Renal cortical epithelial cell (primary cell): ENCODE results near the gene ARSB. TPM values are rescaled to one million over a fixed set of nuclear protein-coding genes. Genes with fewer than 3 reads are reported as not detected.

Source experiments
- DNase-seq: peaks from one replicate; pipeline ENCODE4 v3.0.0-alpha.2; 2011; ENCODE audit warnings: low read depth
- total RNA-seq: library from RNA; depleted of rRNA; stranded (reverse); fragments of >200 nt; gene quantifications from 2 replicates; pipeline ENCODE4 v1.2.3, GENCODE V29; 2014

ARSB gene
- total RNA-seq, 1 donor from 2014 or later, result 19.5 TPM

GRCh38 chr5:78837836-78838235, 147.3 kb downstream of the ARSB start:
- peak; percentile 78 for DNase-seq

- DNase-seq, result no peak
These were observed 149.9 kb downstream of the ARSB start for GRCh38 chr5:78835176-78835575.

GRCh38 chr5:78833284-78833683, 151.8 kb downstream of the ARSB start:
- no peak for DNase-seq

- no peak for DNase-seq
These were observed 154.5 kb downstream of the ARSB start for GRCh38 chr5:78830528-78831046.

DNA sequence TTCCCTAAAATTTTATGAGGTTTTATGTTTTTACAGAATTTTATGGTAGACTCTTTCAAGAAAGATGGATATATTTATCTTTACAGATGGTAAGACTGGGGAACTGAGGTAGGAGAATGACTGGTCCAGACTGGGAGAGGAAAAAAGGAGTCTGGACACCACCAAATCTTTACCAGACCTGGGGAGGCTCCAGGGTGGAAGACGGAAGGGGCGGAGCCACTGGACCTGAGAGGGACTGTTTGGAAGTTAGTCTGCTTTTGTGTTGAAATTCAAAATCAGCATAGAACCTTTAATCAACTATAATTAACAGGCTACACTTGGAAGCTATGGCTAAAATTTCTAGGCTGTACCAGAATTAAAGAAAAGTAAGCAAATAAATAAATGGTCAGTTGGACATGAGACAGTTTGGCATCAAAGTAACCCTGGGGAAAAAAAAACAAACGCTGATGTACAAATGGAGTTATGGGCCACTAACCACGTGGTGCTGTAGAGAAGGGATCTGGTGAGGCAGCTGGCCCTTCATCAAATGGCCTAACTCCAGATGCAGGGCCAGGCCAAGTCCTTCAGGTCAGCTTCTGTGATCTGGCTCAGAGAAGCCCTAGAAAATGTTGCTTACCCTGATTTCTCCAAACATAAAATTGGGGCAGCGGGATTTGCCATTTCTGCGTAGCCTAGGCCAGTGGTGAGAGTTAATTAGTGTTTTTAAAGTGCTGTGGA, 155.1 kb downstream of the ARSB start:
- no peak for DNase-seq

- DNase-seq, result no peak
These were observed 157.4 kb downstream of the ARSB start for GRCh38 chr5:78827725-78828124.

DNA sequence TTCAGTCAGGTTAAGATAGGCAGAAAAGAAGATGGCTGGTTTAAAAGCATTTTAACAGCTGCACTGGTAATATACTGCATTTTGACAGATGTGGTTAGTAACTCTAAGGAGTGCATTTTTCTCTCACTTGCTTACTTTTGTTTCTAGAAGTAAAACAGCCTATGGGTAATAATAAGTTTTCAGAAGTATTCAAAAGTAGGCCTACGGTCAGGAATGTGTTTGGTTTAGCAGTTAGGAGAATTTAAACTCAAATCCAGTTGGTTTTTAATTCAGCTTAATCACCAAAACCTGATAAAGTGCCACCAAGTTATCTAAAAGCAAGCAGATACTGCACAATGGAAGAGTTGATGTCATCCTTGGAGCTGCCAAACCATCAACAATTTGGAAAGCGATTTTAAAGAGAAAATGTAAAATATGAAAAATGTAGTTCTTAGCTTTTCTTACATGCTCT, 160.3 kb downstream of the ARSB start:
- no peak for DNase-seq

GRCh38 chr5:78823196-78823595, 161.9 kb downstream of the ARSB start:
- DNase-seq, result no peak

- no peak for DNase-seq
These were observed 163.5 kb downstream of the ARSB start for GRCh38 chr5:78821536-78822021.

GRCh38 chr5:78819707-78820106, 165.4 kb downstream of the ARSB start:
- no peak for DNase-seq

DNA sequence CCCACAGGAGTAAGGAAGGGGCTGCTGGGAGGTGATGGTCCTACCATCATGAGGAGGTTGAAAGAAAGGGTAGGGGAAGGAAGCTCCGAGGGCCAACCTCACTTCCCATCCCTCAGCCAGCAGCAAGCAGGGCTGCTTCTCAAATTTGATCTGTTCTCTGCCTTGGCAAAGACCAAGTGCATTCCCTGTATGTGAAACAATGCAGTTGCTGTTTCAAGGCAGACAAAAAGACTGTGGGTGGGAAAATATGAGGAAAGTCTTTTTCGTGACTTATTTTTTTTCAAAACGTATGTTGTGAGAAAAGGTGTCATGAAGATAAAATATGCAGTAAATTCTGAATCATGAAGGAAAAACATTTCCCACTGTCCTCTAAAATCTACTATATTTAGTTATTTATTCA, 165.9 kb downstream of the ARSB start:
- DNase-seq, result no peak

GRCh38 chr5:78816143-78816765, 168.9 kb downstream of the ARSB start:
- DNase-seq, result peak; percentile 44

GRCh38 chr5:78813906-78814530, 171.1 kb downstream of the ARSB start:
- DNase-seq, result no peak

DNA sequence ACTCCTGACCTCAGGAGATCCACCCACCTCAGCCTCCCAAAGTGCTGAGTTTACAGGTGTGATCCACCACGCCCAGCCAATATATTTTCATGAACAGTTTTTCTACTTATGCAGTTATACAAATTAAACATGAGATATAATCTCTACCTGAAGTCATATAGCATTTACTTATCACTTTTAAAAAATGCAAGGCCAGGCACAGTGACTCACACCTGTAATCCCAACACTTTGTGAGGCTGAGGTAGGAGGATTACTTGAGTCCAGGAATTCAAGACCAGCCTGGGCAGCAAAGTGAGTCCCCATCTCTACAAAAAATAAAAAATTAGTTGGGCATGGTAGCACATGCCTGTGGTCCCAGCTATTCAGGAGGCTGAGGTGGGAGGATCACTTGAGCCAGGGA, 171.8 kb downstream of the ARSB start:
- no peak for DNase-seq

- DNase-seq, result no peak
These were observed 173.2 kb downstream of the ARSB start for GRCh38 chr5:78811866-78812265.

GRCh38 chr5:78811121-78811817, 173.8 kb downstream of the ARSB start:
- DNase-seq, result no peak

DNA sequence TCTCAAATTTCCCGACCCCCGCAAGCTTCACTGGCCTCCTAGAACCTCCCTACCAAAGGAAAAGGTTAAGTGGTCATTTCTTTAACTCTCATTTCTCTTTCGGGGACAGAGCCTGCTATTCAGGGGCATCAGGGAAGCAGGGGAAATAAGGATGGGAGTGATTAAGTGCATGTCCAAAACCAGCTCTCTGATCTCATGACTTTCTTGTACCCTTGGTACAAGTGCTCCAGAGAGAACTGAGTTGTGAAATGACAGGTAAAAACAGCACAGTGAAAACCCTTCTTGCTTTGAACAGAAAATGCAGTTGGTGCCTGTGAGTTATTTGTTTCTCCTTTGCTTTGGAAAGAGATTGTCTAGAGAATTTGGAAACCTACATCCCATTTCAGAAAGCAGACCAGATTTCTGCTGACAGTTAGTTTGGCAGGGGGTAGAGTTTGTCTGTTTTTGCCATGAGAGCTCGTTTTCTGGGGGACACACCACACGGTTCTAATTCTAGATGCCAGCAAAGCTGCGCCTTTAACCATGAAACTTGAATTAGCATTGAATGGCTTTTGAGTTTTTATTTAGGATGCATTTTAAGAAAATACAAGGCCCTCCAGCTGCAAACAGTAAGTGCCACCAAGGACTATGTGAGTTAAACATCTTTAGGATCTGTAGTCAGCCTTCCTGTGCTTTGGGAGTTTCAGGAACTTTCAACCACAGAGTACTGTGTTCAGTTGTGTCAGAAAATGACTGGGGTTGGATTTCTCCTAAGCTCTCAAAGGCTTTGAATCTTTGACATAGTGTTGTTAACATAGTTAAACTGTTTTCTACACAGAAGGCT, 174.8 kb downstream of the ARSB start:
- no peak for DNase-seq

DNA sequence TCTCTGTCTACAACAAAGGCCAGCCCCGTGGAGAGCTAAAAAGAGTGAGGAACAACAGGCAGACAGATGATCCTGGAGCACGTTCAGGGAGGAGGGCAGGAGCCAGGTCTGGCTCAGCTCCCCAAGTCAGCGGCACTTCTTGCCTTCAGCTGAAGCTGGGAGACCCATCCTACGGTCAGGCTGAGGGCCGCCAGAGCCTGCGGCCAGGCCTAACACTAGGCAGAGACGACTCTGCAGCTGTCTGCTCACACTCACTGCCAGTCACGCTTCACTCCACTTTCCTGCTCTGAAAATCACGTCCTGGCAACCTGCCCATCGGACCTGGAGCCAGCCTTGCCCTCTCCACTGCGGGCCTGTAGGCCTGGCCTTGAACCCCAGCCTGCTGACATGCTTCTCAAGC, 175.7 kb downstream of the ARSB start:
- DNase-seq, result peak; percentile 53

- DNase-seq, result no peak
These were observed 176.3 kb downstream of the ARSB start for GRCh38 chr5:78808818-78809217.

- DNase-seq, result no peak
These were observed 176.7 kb downstream of the ARSB start for GRCh38 chr5:78808380-78808779.

DNA sequence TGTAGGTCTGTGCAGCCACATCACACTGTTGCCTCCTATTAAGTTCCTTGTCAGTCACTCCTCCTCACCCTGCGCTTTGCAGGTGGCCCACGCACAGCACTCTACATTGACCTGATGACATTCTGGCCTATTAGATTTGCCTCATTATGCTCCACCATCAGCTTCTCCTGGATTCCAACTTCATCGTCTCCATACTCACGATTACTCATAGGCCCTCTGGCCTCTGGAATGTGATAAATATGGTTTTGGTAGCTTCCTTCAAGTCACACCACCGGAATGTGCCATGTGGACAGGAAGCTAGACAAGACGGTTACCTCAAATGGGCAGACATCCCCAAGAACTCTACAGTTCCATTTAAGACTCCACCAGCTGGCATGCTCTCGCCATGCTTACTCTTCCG, 178.6 kb downstream of the ARSB start:
- DNase-seq, result peak; percentile 58
